CD4-positive, alpha-beta T cell (primary cell): ENCODE results near the gene TEK. TPM values are rescaled to one million over a fixed set of nuclear protein-coding genes. Genes with fewer than 3 reads are reported as not detected.

Source experiments
- ATAC-seq: fragments of 200-7000 bp; cut with Tn5 transposase; one replicate; pipeline ENCODE4 v1.10.0; 2022; ENCODE audit warnings: mild to moderate bottlenecking; ENCODE audit not compliant: poor library complexity
- CTCF ChIA-PET: fragments of 350-600 bp; sonication (Branson Sonifier 250); formaldehyde crosslinking; loops from one replicate; lab custom pipeline; 2021; ENCODE audit warnings: antibody characterized with exemption, inconsistent platforms; lab: Charles Lee
- POLR2A ChIA-PET: fragments of 350-600 bp; sonication (Branson Sonifier 250); formaldehyde crosslinking; loops from one replicate; lab custom pipeline; 2021; ENCODE audit warnings: antibody characterized with exemption, inconsistent platforms; lab: Charles Lee
- DNase-seq, 14 experiments: peaks; one replicate each; pipeline ENCODE4 v3.0.0-alpha.2; 2013 to 2020; ENCODE audit warnings: mixed read lengths in 2 of 14
- H3K27ac ChIP-seq, 2 donors: one replicate each; pipeline versions ENCODE4 v1.5.1 to v1.7.0; 2013; ENCODE audit warnings: low read length in 2 of 2, low read depth in 1 of 2, mild to moderate bottlenecking in 1 of 2
- H3K27me3 ChIP-seq, 2 experiments: 1 replicate in 1 of 2; 2 replicates in 1 of 2; pipeline versions ENCODE4 v1.6.1 to v1.7.0; 2013; ENCODE audit warnings: low read length in 2 of 2, control low read depth in 1 of 2, mild to moderate bottlenecking in 1 of 2, moderate library complexity in 1 of 2; ENCODE audit not compliant: insufficient read depth in 2 of 2, control insufficient read depth in 1 of 2
- H3K36me3 ChIP-seq: one replicate; pipeline ENCODE4 v1.6.1; 2013; ENCODE audit warnings: low read length, control low read depth; ENCODE audit not compliant: insufficient read depth
- H3K4me1 ChIP-seq: one replicate; pipeline ENCODE4 v1.6.1; 2013; ENCODE audit warnings: low read length, control low read depth; ENCODE audit not compliant: insufficient read depth
- H3K4me3 ChIP-seq: one replicate; pipeline ENCODE4 v1.5.1; 2013; ENCODE audit warnings: mild to moderate bottlenecking, low read length, moderate library complexity
- H3K9me3 ChIP-seq, 2 experiments: 1 replicate in 1 of 2; 2 replicates in 1 of 2; pipeline versions ENCODE4 v1.6.1 to v1.7.0; 2013; ENCODE audit warnings: low read length in 2 of 2, mild to moderate bottlenecking in 2 of 2, control low read depth in 1 of 2, moderate library complexity in 1 of 2; ENCODE audit not compliant: control insufficient read depth in 1 of 2, insufficient read depth in 1 of 2
- H3K27ac Mint-ChIP-seq: one replicate; pipeline ENCODE4 v1.8.0; 2020; ENCODE audit warnings: mixed read lengths
- H3K27me3 Mint-ChIP-seq: one replicate; pipeline ENCODE4 v1.8.0; 2021; ENCODE audit warnings: mixed read lengths
- H3K36me3 Mint-ChIP-seq: one replicate; pipeline ENCODE4 v1.8.0; 2021; ENCODE audit warnings: low read depth, mixed read lengths
- H3K4me1 Mint-ChIP-seq: one replicate; pipeline ENCODE4 v1.8.0; 2021; ENCODE audit warnings: low read depth, mixed read lengths
- H3K4me3 Mint-ChIP-seq: one replicate; pipeline ENCODE4 v1.8.0; 2020; ENCODE audit warnings: mild to moderate bottlenecking, mixed read lengths
- H3K9me3 Mint-ChIP-seq: one replicate; pipeline ENCODE4 v1.8.0; 2020; ENCODE audit warnings: mixed read lengths
- intact Hi-C, 2 experiments: fragments of 100-400 bp; cut with DNase I in 1 of 2; cut with micrococcal nuclease in 1 of 2; formaldehyde crosslinking; loops; one replicate each; pipeline versions ENCODE4 v1.15.1 to v1.9.0; 2023 to 2025; cut with DNase I, micrococcal nuclease
- total RNA-seq, 174 experiments: library from RNA in 2 of 174; stranded (reverse) in 2 of 174; gene quantifications; one replicate each; pipeline ENCODE4 v1.2.3 and lab custom pipeline; 2021 to 2026
- TF ChIP-seq, protein P1 (sequence below): fragments of 200-600 bp; IDR thresholded peaks from one replicate; pipeline ENCODE4 v1.8.0; 2022; ENCODE audit warnings: antibody characterized with exemption, mild to moderate bottlenecking

Gene TEK
- total RNA-seq, 2 experiments from 2014 or later = not detected

DNA sequence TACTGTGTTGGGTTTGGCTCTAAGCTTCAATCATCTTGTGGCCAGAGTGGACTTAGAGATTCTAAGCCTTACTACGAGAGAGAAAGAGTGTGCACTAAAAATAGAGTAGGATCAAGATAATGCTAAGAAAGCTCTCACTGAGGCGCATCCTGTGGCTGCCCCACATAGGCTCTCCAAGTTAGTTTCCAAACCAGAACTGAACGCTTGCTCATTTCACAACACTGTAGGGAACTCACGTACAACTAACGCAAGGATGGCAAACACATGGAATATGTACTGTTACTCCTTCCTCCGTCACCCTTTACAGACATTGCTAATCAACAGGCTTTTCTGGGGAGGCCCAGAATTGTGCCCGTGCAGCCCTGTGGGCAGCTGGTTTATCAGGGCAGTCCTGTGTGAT is 97.0 kb downstream of the TEK start:
- Mint-ChIP-seq H3K27me3 (no peaks in the 10 kb centered on the region), H3K36me3 (no peaks in the 10 kb centered on the region), H3K27ac (no peak overlapping the region), H3K9me3 (no peaks in the 10 kb centered on the region), H3K4me1 (no peaks in the 10 kb centered on the region), H3K4me3 (no peak overlapping the region)
- intact Hi-C loops = no loop called here
- peaks cover 0 to 5% of the 10 kb centered on the region in 2 experiments for H3K27me3 ChIP-seq
- no peak overlapping the region for H3K27ac ChIP-seq
- no peak for ATAC-seq
- TF ChIP-seq, protein P1, sequence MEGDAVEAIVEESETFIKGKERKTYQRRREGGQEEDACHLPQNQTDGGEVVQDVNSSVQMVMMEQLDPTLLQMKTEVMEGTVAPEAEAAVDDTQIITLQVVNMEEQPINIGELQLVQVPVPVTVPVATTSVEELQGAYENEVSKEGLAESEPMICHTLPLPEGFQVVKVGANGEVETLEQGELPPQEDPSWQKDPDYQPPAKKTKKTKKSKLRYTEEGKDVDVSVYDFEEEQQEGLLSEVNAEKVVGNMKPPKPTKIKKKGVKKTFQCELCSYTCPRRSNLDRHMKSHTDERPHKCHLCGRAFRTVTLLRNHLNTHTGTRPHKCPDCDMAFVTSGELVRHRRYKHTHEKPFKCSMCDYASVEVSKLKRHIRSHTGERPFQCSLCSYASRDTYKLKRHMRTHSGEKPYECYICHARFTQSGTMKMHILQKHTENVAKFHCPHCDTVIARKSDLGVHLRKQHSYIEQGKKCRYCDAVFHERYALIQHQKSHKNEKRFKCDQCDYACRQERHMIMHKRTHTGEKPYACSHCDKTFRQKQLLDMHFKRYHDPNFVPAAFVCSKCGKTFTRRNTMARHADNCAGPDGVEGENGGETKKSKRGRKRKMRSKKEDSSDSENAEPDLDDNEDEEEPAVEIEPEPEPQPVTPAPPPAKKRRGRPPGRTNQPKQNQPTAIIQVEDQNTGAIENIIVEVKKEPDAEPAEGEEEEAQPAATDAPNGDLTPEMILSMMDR = no peak
- ChIA-PET POLR2A (no interaction called here), CTCF (no interaction called here)
- DNase-seq = no peak
- H3K9me3 ChIP-seq = no peaks in the 10 kb centered on the region
- H3K4me3 ChIP-seq = no peak overlapping the region
- H3K4me1 ChIP-seq = no peaks in the 10 kb centered on the region
- H3K36me3 ChIP-seq = no peaks in the 10 kb centered on the region

DNA sequence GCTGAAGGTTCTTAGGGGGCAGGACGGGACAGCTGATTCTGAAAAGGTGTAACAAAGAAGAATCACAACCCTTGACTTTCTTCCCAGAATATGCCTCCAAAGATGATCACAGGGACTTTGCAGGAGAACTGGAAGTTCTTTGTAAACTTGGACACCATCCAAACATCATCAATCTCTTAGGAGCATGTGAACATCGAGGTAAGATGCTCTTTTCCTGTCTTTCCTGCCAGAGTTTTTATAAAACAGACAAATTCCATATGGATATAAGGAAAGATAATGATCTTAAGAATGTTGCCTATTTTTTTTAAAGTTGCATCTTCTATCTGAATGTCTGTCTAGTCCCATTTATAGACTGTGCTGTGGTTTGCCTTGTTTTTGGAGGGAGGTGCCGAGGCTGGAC is 100.0 kb downstream of the TEK start:
- CTCF ChIA-PET = no interaction called here
- H3K27me3 Mint-ChIP-seq = no peaks in the 10 kb centered on the region
- H3K4me3 ChIP-seq = no peak overlapping the region
- no peaks in the 10 kb centered on the region for H3K9me3 Mint-ChIP-seq
- H3K36me3 Mint-ChIP-seq = no peaks in the 10 kb centered on the region
- H3K36me3 ChIP-seq = no peaks in the 10 kb centered on the region
- no peak overlapping the region for H3K27ac ChIP-seq
- TF ChIP-seq, protein P1 = no peak
- H3K4me1 ChIP-seq = no peaks in the 10 kb centered on the region
- POLR2A ChIA-PET = no interaction called here
- no peaks in the 10 kb centered on the region for H3K9me3 ChIP-seq
- ATAC-seq = no peak
- intact Hi-C loops = no loop called here
- no peaks in the 10 kb centered on the region for H3K4me1 Mint-ChIP-seq
- DNase-seq = no peak
- no peak overlapping the region for H3K27ac Mint-ChIP-seq
- peaks cover 0 to 5% of the 10 kb centered on the region in 2 experiments for H3K27me3 ChIP-seq
- no peak overlapping the region for H3K4me3 Mint-ChIP-seq

DNA sequence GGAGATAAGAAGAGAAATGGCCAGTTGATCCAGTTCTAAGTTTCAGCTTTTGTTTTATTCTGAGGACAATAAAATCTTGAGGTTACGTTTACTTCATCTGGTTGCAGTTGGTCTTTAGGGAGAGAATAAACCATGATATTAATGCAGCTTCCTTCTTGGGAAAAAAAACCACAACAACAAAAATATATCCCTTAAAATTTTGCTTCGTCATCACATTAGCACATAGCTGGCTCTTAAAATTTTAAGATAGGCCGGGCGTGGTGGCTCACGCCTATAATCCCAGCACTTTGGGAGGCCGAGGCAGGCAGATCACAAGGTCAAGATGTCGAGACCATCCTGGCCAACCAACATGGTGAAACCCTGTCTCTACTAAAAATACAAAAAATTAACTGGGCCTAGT is 101.6 kb downstream of the TEK start:
- Histone ChIP-seq H3K27me3 (peaks cover 3 to 5% of the 10 kb centered on the region in 2 experiments), H3K36me3 (no peaks in the 10 kb centered on the region), H3K4me3 (no peak overlapping the region), H3K9me3 (no peaks in the 10 kb centered on the region), H3K4me1 (no peaks in the 10 kb centered on the region), H3K27ac (no peak overlapping the region)
- Mint-ChIP-seq H3K4me1 (no peaks in the 10 kb centered on the region), H3K4me3 (no peak overlapping the region), H3K27me3 (no peaks in the 10 kb centered on the region), H3K9me3 (no peaks in the 10 kb centered on the region), H3K27ac (no peak overlapping the region), H3K36me3 (no peaks in the 10 kb centered on the region)
- POLR2A ChIA-PET = no interaction called here
- TF ChIP-seq, protein P1 = no peak
- intact Hi-C loops = no loop called here
- DNase-seq (no peak), ATAC-seq (no peak)
- CTCF ChIA-PET = no interaction called here
